Neural progenitor cell (in vitro differentiated cells): ENCODE measurements around the gene SNX10. TPM values are rescaled to one million over a fixed set of nuclear protein-coding genes. Genes with fewer than 3 reads are reported as not detected.

ENCODE experiments used
- DNase-seq: peaks from one replicate; pipeline ENCODE4 v3.0.0-alpha.2; 2016; ENCODE audit warnings: low spot score
- H2AFZ ChIP-seq: fragments of 200-600 bp; sonication (generic); replicated peaks from 2 replicates; pipeline ENCODE4 v1.6.1; 2016; ENCODE audit warnings: antibody characterized with exemption
- H3F3A ChIP-seq: fragments of 200-600 bp; sonication (generic); 2 replicates; pipeline ENCODE4 v1.6.1; 2016; ENCODE audit warnings: antibody characterized with exemption, low read depth
- H3K27ac ChIP-seq: fragments of 200-600 bp; sonication (generic); 2 replicates; pipeline ENCODE4 v1.5.1; 2016; ENCODE audit warnings: mild to moderate bottlenecking
- H3K27me3 ChIP-seq: fragments of 200-600 bp; sonication (generic); 2 replicates; pipeline ENCODE4 v1.6.1; 2016; ENCODE audit warnings: mild to moderate bottlenecking, moderate library complexity
- H3K36me3 ChIP-seq: fragments of 200-600 bp; sonication (generic); 2 replicates; pipeline ENCODE4 v1.5.1; 2016
- H3K4me1 ChIP-seq: fragments of 200-600 bp; sonication (generic); 2 replicates; pipeline ENCODE4 v1.6.1; 2016; ENCODE audit warnings: mixed run types
- H3K4me2 ChIP-seq: fragments of 200-600 bp; sonication (generic); 2 replicates; pipeline ENCODE4 v1.6.1; 2016
- H3K4me3 ChIP-seq: fragments of 200-600 bp; sonication (generic); 2 replicates; pipeline ENCODE4 v1.5.1; 2016
- H3K79me2 ChIP-seq: fragments of 200-600 bp; sonication (generic); 2 replicates; pipeline ENCODE4 v1.6.1; 2016; ENCODE audit warnings: low read depth
- H3K9ac ChIP-seq: fragments of 200-600 bp; sonication (generic); 2 replicates; pipeline ENCODE4 v1.6.1; 2016
- H3K9me3 ChIP-seq: fragments of 200-600 bp; sonication (generic); 2 replicates; pipeline ENCODE4 v1.5.1; 2016; ENCODE audit warnings: low read depth
- H4K20me1 ChIP-seq: fragments of 200-600 bp; sonication (generic); 2 replicates; pipeline ENCODE4 v1.6.1; 2016; ENCODE audit warnings: low read depth
- H3K27ac Mint-ChIP-seq: 3 replicates; pipeline ENCODE4 v1.8.0; 2021; ENCODE audit warnings: mixed read lengths
- H3K27me3 Mint-ChIP-seq: 2 replicates; pipeline ENCODE4 v1.8.0; 2022; ENCODE audit warnings: low read depth, mild to moderate bottlenecking, inconsistent platforms, moderate library complexity, mixed read lengths; ENCODE audit not compliant: insufficient read depth
- H3K36me3 Mint-ChIP-seq: 3 replicates; pipeline ENCODE4 v1.8.0; 2021; ENCODE audit warnings: mixed read lengths
- H3K4me1 Mint-ChIP-seq: 3 replicates; pipeline ENCODE4 v1.8.0; 2021; ENCODE audit warnings: mixed read lengths
- H3K4me3 Mint-ChIP-seq: 3 replicates; pipeline ENCODE4 v1.8.0; 2021; ENCODE audit warnings: mild to moderate bottlenecking, moderate library complexity, mixed read lengths
- H3K9me3 Mint-ChIP-seq: 3 replicates; pipeline ENCODE4 v1.8.0; 2020; ENCODE audit warnings: mixed read lengths
- CTCF ChIP-seq: fragments of 200-600 bp; sonication (generic); IDR thresholded peaks from 2 replicates; pipeline ENCODE4 v1.5.1; 2017; ENCODE audit warnings: antibody characterized with exemption, mild to moderate bottlenecking
- EZH2 ChIP-seq: fragments of 200-600 bp; sonication (generic); IDR thresholded peaks from 2 replicates; pipeline ENCODE4 v1.6.1; 2017; ENCODE audit warnings: antibody characterized with exemption, mild to moderate bottlenecking, moderate library complexity
- EZH2phosphoT487 ChIP-seq: fragments of 200-600 bp; sonication (generic); IDR thresholded peaks from 2 replicates; pipeline ENCODE4 v1.6.1; 2017; ENCODE audit warnings: antibody characterized with exemption
- total RNA-seq: library from RNA; depleted of rRNA; stranded (reverse); fragments of >200 nt; gene quantifications from 2 replicates; pipeline ENCODE4 v1.2.3, GENCODE V29; 2015; ENCODE audit warnings: low replicate concordance

SNX10 gene
- total RNA-seq, 1 donor from 2014 or later = 29.6 TPM

- H3K4me3 Mint-ChIP-seq = no peak overlapping the region
- Histone ChIP-seq H4K20me1 (no peaks in the 10 kb centered on the region), H3K27ac (no peak overlapping the region), H3K79me2 (no peaks in the 10 kb centered on the region), H3F3A (peaks cover 20% of the 10 kb centered on the region), H3K9ac (no peak overlapping the region), H3K27me3 (no peaks in the 10 kb centered on the region), H3K9me3 (no peaks in the 10 kb centered on the region), H3K4me2 (no peak overlapping the region), H3K36me3 (no peaks in the 10 kb centered on the region), H2AFZ (no peak overlapping the region), H3K4me3 (no peak overlapping the region), H3K4me1 (peaks cover 18% of the 10 kb centered on the region)
- H3K27ac Mint-ChIP-seq = no peak overlapping the region
- TF ChIP-seq EZH2 = no peak
- TF ChIP-seq CTCF = no peak
- no peak for DNase-seq
- no peaks in the 10 kb centered on the region for H3K9me3 Mint-ChIP-seq
- H3K36me3 Mint-ChIP-seq = no peaks in the 10 kb centered on the region
- H3K27me3 Mint-ChIP-seq = peaks cover 2% of the 10 kb centered on the region
- peaks cover 36% of the 10 kb centered on the region for H3K4me1 Mint-ChIP-seq
These were observed 102.2 kb downstream of the SNX10 start for GRCh38 chr7:26393818-26394217.

DNA sequence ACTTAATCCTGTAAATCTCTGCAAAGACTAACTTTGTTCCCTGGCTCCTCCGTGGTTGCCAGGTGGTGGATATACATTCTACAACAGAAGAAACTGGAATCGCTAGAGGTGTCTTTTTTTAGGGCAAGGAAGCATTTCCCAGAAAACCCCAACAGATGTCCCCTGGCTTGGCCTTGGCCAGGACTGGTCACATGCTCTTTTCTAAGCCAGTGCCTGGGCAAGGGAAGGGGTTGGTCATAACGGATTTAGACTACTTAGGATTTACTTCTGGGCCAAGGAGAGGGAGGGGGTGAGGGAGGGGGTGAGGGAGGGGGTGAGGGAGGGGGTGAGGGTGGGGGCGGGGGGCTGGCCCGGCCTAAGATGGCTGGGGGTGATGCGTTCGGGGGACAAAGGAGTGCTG is 105.7 kb downstream of the SNX10 start:
- Mint-ChIP-seq H3K9me3 (no peaks in the 10 kb centered on the region), H3K4me1 (peaks cover 35% of the 10 kb centered on the region), H3K27ac (peak overlapping the region; percentile 89), H3K36me3 (no peaks in the 10 kb centered on the region), H3K4me3 (peak overlapping the region; percentile 84), H3K27me3 (peaks cover 2% of the 10 kb centered on the region)
- no peaks in the 10 kb centered on the region for H3K9me3 ChIP-seq
- peak; percentile 64 for DNase-seq
- no peak overlapping the region for H3K4me3 ChIP-seq
- no peaks in the 10 kb centered on the region for H4K20me1 ChIP-seq
- TF ChIP-seq CTCF (no peak), EZH2 (no peak), EZH2phosphoT487 (no peak)
- peaks cover 30% of the 10 kb centered on the region for H3F3A ChIP-seq
- H3K27me3 ChIP-seq = no peaks in the 10 kb centered on the region
- H3K4me1 ChIP-seq = peaks cover 29% of the 10 kb centered on the region
- H2AFZ ChIP-seq = peak overlapping the region; percentile 75
- peak overlapping the region; percentile 80 for H3K4me2 ChIP-seq
- H3K79me2 ChIP-seq = no peaks in the 10 kb centered on the region
- H3K27ac ChIP-seq = no peak overlapping the region
- H3K36me3 ChIP-seq = no peaks in the 10 kb centered on the region
- H3K9ac ChIP-seq = no peak overlapping the region

- Mint-ChIP-seq H3K27ac (peak overlapping the region; percentile 89), H3K4me1 (peaks cover 35% of the 10 kb centered on the region), H3K27me3 (peaks cover 2% of the 10 kb centered on the region), H3K36me3 (no peaks in the 10 kb centered on the region), H3K9me3 (no peaks in the 10 kb centered on the region), H3K4me3 (peak overlapping the region; percentile 84)
- H3K27ac ChIP-seq = peak overlapping the region; percentile 16
- peak overlapping the region; percentile 80 for H3K4me2 ChIP-seq
- H4K20me1 ChIP-seq = no peaks in the 10 kb centered on the region
- peak; percentile 78 for DNase-seq
- no peak overlapping the region for H3K9ac ChIP-seq
- peak overlapping the region; percentile 71 for H3K4me3 ChIP-seq
- TF ChIP-seq EZH2 = peak; percentile 24
- TF ChIP-seq CTCF = peak; percentile 7
- TF ChIP-seq EZH2phosphoT487 = no peak
- H3K27me3 ChIP-seq = no peaks in the 10 kb centered on the region
- H2AFZ ChIP-seq = peak overlapping the region; percentile 75
- no peaks in the 10 kb centered on the region for H3K36me3 ChIP-seq
- H3K79me2 ChIP-seq = no peaks in the 10 kb centered on the region
- H3K9me3 ChIP-seq = no peaks in the 10 kb centered on the region
- peaks cover 30% of the 10 kb centered on the region for H3F3A ChIP-seq
- peaks cover 29% of the 10 kb centered on the region for H3K4me1 ChIP-seq
These were observed 106.2 kb downstream of the SNX10 start for GRCh38 chr7:26397796-26398426.
